Nephron progenitor cell (in vitro differentiated cells): ENCODE data around the gene TMEM132C.

Experiments used
- DNase-seq: peaks from one replicate; pipeline ENCODE4 v3.0.0; 2021
- H3K27ac Mint-ChIP-seq: 2 replicates; pipeline ENCODE4 v1.8.0; 2021; ENCODE audit warnings: mild to moderate bottlenecking, moderate library complexity, mixed read lengths
- H3K27me3 Mint-ChIP-seq: 2 replicates; pipeline ENCODE4 v1.8.0; 2021; ENCODE audit warnings: mild to moderate bottlenecking, low read depth, mixed read lengths; ENCODE audit not compliant: poor library complexity
- H3K36me3 Mint-ChIP-seq: 2 replicates; pipeline ENCODE4 v1.8.0; 2021; ENCODE audit warnings: low read depth, mixed read lengths
- H3K4me1 Mint-ChIP-seq: 2 replicates; pipeline ENCODE4 v1.8.0; 2021; ENCODE audit warnings: mixed read lengths
- H3K4me3 Mint-ChIP-seq: 2 replicates; pipeline ENCODE4 v1.8.0; 2021; ENCODE audit warnings: mild to moderate bottlenecking, moderate library complexity, mixed read lengths
- H3K9me3 Mint-ChIP-seq: 2 replicates; pipeline ENCODE4 v1.8.0; 2021; ENCODE audit warnings: mild to moderate bottlenecking, moderate library complexity, mixed read lengths
- TF ChIP-seq, protein P1 (sequence below): fragments of 200-600 bp; sonication (generic); IDR thresholded peaks from 2 replicates; pipeline ENCODE4 v1.5.0; 2021; ENCODE audit warnings: antibody characterized with exemption

The TMEM132C gene

DNA sequence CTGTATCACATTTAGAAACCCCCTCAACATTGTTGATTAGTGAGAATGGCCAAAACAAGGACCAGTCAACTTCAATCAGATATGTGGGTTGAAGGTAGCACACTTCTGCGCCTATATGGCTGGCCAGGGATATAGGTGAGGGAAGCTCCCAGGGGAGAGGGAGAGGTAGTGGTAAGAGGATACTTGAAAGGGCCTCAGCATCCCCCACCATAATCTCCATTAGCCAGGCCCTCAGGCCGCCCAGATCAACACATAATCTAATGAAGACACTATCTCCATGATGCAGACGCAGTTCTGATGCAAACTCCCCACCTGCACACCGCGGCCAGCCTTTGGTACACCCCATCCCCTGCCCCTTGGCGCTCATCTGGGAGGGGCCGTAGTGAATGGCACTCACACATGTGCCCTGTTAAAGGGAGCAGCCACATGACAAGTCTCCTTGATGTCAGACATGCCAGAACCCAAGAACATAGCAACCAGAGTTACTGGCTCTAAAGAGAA is 158.0 kb downstream of the TMEM132C start:
- Mint-ChIP-seq H3K27me3 (no peaks in the 10 kb centered on the region), H3K27ac (peak overlapping the region; percentile 25), H3K4me3 (no peak overlapping the region), H3K36me3 (peaks cover 64% of the 10 kb centered on the region), H3K9me3 (peaks cover 4% of the 10 kb centered on the region), H3K4me1 (peaks cover 44% of the 10 kb centered on the region)
- TF ChIP-seq, protein P1, sequence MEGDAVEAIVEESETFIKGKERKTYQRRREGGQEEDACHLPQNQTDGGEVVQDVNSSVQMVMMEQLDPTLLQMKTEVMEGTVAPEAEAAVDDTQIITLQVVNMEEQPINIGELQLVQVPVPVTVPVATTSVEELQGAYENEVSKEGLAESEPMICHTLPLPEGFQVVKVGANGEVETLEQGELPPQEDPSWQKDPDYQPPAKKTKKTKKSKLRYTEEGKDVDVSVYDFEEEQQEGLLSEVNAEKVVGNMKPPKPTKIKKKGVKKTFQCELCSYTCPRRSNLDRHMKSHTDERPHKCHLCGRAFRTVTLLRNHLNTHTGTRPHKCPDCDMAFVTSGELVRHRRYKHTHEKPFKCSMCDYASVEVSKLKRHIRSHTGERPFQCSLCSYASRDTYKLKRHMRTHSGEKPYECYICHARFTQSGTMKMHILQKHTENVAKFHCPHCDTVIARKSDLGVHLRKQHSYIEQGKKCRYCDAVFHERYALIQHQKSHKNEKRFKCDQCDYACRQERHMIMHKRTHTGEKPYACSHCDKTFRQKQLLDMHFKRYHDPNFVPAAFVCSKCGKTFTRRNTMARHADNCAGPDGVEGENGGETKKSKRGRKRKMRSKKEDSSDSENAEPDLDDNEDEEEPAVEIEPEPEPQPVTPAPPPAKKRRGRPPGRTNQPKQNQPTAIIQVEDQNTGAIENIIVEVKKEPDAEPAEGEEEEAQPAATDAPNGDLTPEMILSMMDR, result no peak
- DNase-seq, result no peak

DNA sequence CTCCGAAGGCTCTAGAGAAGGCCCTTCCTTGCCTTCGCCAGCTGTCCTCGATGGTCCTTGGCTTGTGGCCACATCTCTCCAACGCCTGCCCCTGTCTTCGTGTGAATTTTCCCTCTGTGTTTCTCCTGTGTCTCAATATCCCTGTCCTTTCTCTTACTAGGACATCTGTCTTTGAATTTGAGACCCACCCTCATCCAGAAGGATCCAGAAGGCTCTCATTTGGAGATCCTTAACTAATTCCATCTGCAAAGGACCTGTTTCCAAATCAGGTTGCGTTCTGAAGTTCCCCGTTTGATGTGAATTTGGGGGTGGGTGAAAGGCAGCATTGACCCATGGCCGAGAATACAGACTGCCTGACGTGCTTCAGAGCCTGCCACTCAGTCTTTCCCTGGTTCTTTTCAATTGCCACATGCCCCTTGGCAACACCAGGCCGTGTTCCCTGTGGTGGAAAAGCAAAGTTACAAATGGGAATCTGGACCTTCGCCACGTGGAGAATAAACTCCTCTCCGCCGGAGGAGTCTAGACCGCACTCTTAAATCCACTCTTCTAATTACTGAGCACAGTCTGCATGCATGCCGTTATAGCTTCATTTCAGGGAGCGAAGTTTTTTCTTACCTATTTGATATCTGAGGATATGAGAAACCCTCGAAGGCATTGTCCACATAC is 158.8 kb downstream of the TMEM132C start:
- TF ChIP-seq, protein P1, result no peak
- Mint-ChIP-seq H3K36me3 (peaks cover 60% of the 10 kb centered on the region), H3K27ac (peak overlapping the region; percentile 25), H3K4me1 (peaks cover 44% of the 10 kb centered on the region), H3K4me3 (no peak overlapping the region), H3K27me3 (no peaks in the 10 kb centered on the region), H3K9me3 (peaks cover 4% of the 10 kb centered on the region)
- DNase-seq, result no peak

DNA sequence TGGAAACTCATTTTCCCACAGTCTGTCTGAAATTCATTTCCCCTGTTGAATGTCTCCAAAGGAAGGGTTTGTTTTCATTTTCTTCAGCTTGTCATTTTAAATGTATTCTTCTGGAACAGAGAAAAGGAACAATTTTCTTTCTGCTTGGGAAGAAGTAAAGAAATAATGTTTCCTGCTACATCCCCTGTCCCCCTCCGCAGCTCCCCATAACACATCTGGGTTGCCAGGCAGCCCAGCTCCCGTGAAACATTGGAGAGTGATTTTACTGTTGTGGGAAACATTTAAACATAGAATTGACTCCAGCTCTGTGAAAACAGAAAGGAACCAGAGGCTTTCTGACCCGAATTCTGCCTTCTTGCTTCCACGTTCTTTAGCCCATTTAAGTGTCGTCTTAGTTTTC is 159.5 kb downstream of the TMEM132C start:
- H3K36me3 Mint-ChIP-seq, result peaks cover 58% of the 10 kb centered on the region

DNA sequence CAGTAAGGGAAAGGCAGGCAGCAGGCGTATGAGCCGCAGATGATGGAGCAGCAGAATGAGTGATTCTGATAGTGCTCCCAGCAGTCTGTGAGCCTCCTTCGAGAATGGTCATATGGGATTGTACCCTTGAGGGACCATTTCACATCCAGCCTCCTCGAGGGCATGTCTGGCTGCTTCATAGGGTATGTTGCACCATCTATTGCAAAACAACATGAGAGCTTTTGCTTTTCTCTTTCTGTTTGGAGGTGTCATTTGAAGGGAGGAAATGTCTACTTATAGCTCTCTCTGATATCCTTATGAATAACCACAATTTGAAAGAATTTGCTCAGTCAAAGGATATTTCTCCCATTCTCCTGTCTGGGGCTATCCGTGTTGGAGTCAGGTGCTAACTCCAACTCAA is 172.8 kb downstream of the TMEM132C start:
- Mint-ChIP-seq H3K4me1 (peaks cover 34% of the 10 kb centered on the region), H3K9me3 (peaks cover 10% of the 10 kb centered on the region), H3K27ac (peak overlapping the region; percentile 74), H3K36me3 (peaks cover 49% of the 10 kb centered on the region), H3K4me3 (no peak overlapping the region), H3K27me3 (peaks cover 4% of the 10 kb centered on the region)
- no peak for DNase-seq
- TF ChIP-seq, protein P1, result no peak

More for the DNA sequence above, 159.5 kb downstream of the TMEM132C start:
- H3K27ac Mint-ChIP-seq, result peak overlapping the region; percentile 25
- TF ChIP-seq, protein P1, result no peak
- H3K9me3 Mint-ChIP-seq, result peaks cover 4% of the 10 kb centered on the region
- H3K4me1 Mint-ChIP-seq, result peaks cover 40% of the 10 kb centered on the region
- no peak for DNase-seq
- H3K4me3 Mint-ChIP-seq, result no peak overlapping the region
- H3K27me3 Mint-ChIP-seq, result no peaks in the 10 kb centered on the region

DNA sequence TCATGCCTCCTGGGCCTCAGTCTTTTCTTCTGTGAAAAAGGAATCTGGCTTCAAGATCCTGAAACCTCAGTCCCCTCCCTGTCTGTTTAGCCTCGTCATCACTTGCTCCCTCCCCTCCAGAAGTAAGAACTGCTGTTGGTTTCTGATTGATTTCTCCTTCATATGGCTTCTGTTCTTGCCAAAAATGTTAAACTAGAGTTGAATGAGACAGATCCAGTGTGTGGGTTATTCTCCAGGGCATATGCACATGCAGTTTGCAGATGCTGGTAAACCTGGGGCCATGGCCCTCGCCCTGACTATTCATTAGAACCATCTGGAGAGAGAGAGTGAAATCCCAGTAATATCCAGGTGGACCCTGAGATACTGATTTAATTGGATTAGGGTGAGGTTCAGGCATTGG is 175.1 kb downstream of the TMEM132C start:
- peaks cover 48% of the 10 kb centered on the region for H3K4me1 Mint-ChIP-seq
- peaks cover 50% of the 10 kb centered on the region for H3K36me3 Mint-ChIP-seq
- TF ChIP-seq, protein P1, result no peak
- DNase-seq, result no peak
- peaks cover 4% of the 10 kb centered on the region for H3K27me3 Mint-ChIP-seq
- H3K4me3 Mint-ChIP-seq, result no peak overlapping the region
- peak overlapping the region; percentile 19 for H3K27ac Mint-ChIP-seq
- H3K9me3 Mint-ChIP-seq, result peaks cover 6% of the 10 kb centered on the region

DNA sequence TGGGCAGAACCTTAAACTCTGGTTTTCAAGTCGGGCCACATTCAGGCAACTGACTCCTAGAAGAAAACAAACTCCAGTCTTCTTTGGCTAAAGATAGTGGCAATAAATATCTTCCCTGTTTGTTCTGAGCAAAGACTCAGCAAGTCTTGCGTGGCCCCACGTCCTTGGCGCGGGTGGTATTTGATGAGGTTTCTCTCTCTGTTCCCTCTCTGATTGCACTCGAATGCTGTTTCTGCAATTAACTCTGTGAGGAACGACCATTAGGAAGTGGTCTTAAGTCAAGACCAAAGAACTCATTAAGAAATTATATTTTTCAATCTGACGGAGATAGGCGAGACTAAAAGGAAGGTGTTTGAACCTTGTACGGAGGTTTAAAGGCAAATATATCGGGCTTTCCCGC is 177.6 kb downstream of the TMEM132C start:
- H3K9me3 Mint-ChIP-seq, result peaks cover 12% of the 10 kb centered on the region
- DNase-seq, result no peak
- H3K27ac Mint-ChIP-seq, result peak overlapping the region; percentile 87
- H3K36me3 Mint-ChIP-seq, result peaks cover 35% of the 10 kb centered on the region
- TF ChIP-seq, protein P1, result no peak
- H3K4me3 Mint-ChIP-seq, result no peak overlapping the region
- peaks cover 8% of the 10 kb centered on the region for H3K27me3 Mint-ChIP-seq
- peaks cover 56% of the 10 kb centered on the region for H3K4me1 Mint-ChIP-seq
